Measurements from ENCODE around the gene CEBPA.

Gene CEBPA

GRCh38 chr19:33287438-33287837, 14.9 kb downstream of the CEBPA start:
- DNase-seq (ENCODE audit: low read depth) = no peak

- no peak for DNase-seq (ENCODE audit: low read depth)
Observed at GRCh38 chr19:33286899-33287298, 15.4 kb downstream of the CEBPA start.

- no peak for DNase-seq (ENCODE audit: low read depth)
Observed at GRCh38 chr19:33285441-33285927, 16.9 kb downstream of the CEBPA start.

- no peak for DNase-seq (ENCODE audit: low read depth)
Observed at GRCh38 chr19:33284756-33285155, 17.6 kb downstream of the CEBPA start.

GRCh38 chr19:33284146-33284643, 18.1 kb downstream of the CEBPA start:
- DNase-seq (ENCODE audit: low read depth) = no peak

GRCh38 chr19:33283589-33283988, 18.7 kb downstream of the CEBPA start:
- no peak for DNase-seq (ENCODE audit: low read depth)

GRCh38 chr19:33282036-33282671, 20.2 kb downstream of the CEBPA start:
- DNase-seq (ENCODE audit: low read depth) = no peak

GRCh38 chr19:33281296-33281926, 20.9 kb downstream of the CEBPA start:
- no peak for DNase-seq (ENCODE audit: low read depth)

- DNase-seq (ENCODE audit: low read depth) = no peak
Observed at GRCh38 chr19:33280351-33280921, 21.9 kb downstream of the CEBPA start.

GRCh38 chr19:33279430-33280350, 22.6 kb downstream of the CEBPA start:
- no peak for DNase-seq (ENCODE audit: low read depth)

- no peak for DNase-seq (ENCODE audit: low read depth)
Observed at GRCh38 chr19:33278403-33279269, 23.7 kb downstream of the CEBPA start.

- DNase-seq (ENCODE audit: low read depth) = no peak
Observed at GRCh38 chr19:33278023-33278402, 24.3 kb downstream of the CEBPA start.

- no peak for DNase-seq (ENCODE audit: low read depth)
Observed at GRCh38 chr19:33277434-33277833, 24.9 kb downstream of the CEBPA start.

- DNase-seq (ENCODE audit: low read depth) = no peak
Observed at GRCh38 chr19:33275933-33276619, 26.3 kb downstream of the CEBPA start.

GRCh38 chr19:33275559-33275932, 26.8 kb downstream of the CEBPA start:
- DNase-seq (ENCODE audit: low read depth) = no peak

GRCh38 chr19:33274663-33275558, 27.4 kb downstream of the CEBPA start:
- no peak for DNase-seq (ENCODE audit: low read depth)

GRCh38 chr19:33273881-33274662, 28.3 kb downstream of the CEBPA start:
- peak; percentile 16 for DNase-seq (ENCODE audit: low read depth)

GRCh38 chr19:33273065-33273736, 29.1 kb downstream of the CEBPA start:
- no peak for DNase-seq (ENCODE audit: low read depth)

Measured in activated T-helper 9 cell treated with anti-CD3 and anti-CD28 coated beads, Interleukin-2, amount 50 U/mL, for 16 hours (primary cell).